GM19043 (cell line): Measurements from ENCODE around the gene CD164.
"Not testable (repeated sequence)": the region's sequence is repeated elsewhere in the genome, so short reads cannot be mapped to it uniquely, and the experiment has no call there.

Experiments used
- ATAC-seq: cut with Tn5 transposase; IDR thresholded peaks from one replicate; pipeline ENCODE4 v1.9.1; 2021; ENCODE audit warnings: low read depth; ENCODE audit not compliant: unreplicated experiment

The CD164 gene

GRCh38 chr6:109345986-109346385, 36.3 kb downstream of the CD164 start:
- ATAC-seq, result no peak

GRCh38 chr6:109344226-109344625, 38.0 kb downstream of the CD164 start:
- no peak for ATAC-seq

- ATAC-seq, result no peak
Measured at GRCh38 chr6:109343518-109343917, 38.7 kb downstream of the CD164 start.

GRCh38 chr6:109342911-109343310, 39.4 kb downstream of the CD164 start:
- ATAC-seq, result no peak

GRCh38 chr6:109342506-109342905, 39.8 kb downstream of the CD164 start:
- ATAC-seq, result no peak

- ATAC-seq, result no peak
Measured at GRCh38 chr6:109340811-109341210, 41.5 kb downstream of the CD164 start.

GRCh38 chr6:109339906-109340678, 42.2 kb downstream of the CD164 start:
- ATAC-seq, result no peak

GRCh38 chr6:109336221-109336961, 45.9 kb downstream of the CD164 start:
- ATAC-seq, result no peak

- ATAC-seq, result not testable (repeated sequence)
Measured at GRCh38 chr6:109333870-109334269, 48.4 kb downstream of the CD164 start.

- ATAC-seq, result no peak
Measured at GRCh38 chr6:109332748-109333147, 49.5 kb downstream of the CD164 start.

GRCh38 chr6:109331081-109331480, 51.2 kb downstream of the CD164 start:
- ATAC-seq, result no peak

GRCh38 chr6:109330263-109330662, 52.0 kb downstream of the CD164 start:
- no peak for ATAC-seq

- ATAC-seq, result no peak
Measured at GRCh38 chr6:109328629-109329028, 53.6 kb downstream of the CD164 start.

GRCh38 chr6:109327959-109328358, 54.3 kb downstream of the CD164 start:
- ATAC-seq, result no peak

GRCh38 chr6:109327491-109327890, 54.8 kb downstream of the CD164 start:
- ATAC-seq, result no peak

- no peak for ATAC-seq
Measured at GRCh38 chr6:109326351-109326750, 55.9 kb downstream of the CD164 start.

- no peak for ATAC-seq
Measured at GRCh38 chr6:109325400-109325801, 56.9 kb downstream of the CD164 start.

GRCh38 chr6:109323241-109323640, 59.0 kb downstream of the CD164 start:
- no peak for ATAC-seq

- ATAC-seq, result peak; percentile 49
Measured at GRCh38 chr6:109322825-109323224, 59.4 kb downstream of the CD164 start.

GRCh38 chr6:109321752-109322151, 60.5 kb downstream of the CD164 start:
- ATAC-seq, result no peak

- ATAC-seq, result no peak
Measured at GRCh38 chr6:109320072-109320471, 62.2 kb downstream of the CD164 start.

GRCh38 chr6:109318328-109318876, 63.9 kb downstream of the CD164 start:
- no peak for ATAC-seq
